GM21515 (cell line): ENCODE data around the gene CXCL5.
"Not testable (repeated sequence)": the region's sequence is repeated elsewhere in the genome, so short reads cannot be mapped to it uniquely, and the experiment has no call there.

Source experiments
- ATAC-seq: cut with Tn5 transposase; IDR thresholded peaks from one replicate; pipeline ENCODE4 v1.9.1; 2021; ENCODE audit not compliant: unreplicated experiment

CXCL5 gene

GRCh38 chr4:73974352-73974751 lies 24.1 kb downstream of the CXCL5 start:
- no peak for ATAC-seq

DNA sequence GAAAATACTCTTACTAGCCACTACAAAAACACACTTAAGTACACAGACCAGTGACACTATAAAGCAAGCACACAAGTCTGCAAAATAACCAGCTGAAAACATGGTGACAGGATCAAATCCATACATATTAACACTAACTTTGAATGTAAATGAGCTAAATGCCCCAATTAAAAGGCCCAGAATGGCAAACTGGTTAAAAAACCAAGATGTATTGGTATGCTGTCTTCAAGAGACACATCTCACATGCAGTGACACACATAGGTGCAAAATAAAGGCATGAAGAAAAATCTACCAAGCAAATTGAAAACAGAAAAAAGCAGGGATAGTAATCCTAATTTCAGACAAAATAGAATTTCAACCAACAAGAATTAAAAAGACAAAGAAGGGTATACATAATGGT lies 27.5 kb downstream of the CXCL5 start:
- ATAC-seq, result no peak

- no peak for ATAC-seq
These were observed 28.5 kb downstream of the CXCL5 start for GRCh38 chr4:73970011-73970410.

GRCh38 chr4:73967866-73968265 lies 30.6 kb downstream of the CXCL5 start:
- no peak for ATAC-seq

- ATAC-seq, result no peak
These were observed 33.4 kb downstream of the CXCL5 start for GRCh38 chr4:73964862-73965611.

- ATAC-seq, result no peak
These were observed 35.8 kb downstream of the CXCL5 start for GRCh38 chr4:73962724-73963123.

DNA sequence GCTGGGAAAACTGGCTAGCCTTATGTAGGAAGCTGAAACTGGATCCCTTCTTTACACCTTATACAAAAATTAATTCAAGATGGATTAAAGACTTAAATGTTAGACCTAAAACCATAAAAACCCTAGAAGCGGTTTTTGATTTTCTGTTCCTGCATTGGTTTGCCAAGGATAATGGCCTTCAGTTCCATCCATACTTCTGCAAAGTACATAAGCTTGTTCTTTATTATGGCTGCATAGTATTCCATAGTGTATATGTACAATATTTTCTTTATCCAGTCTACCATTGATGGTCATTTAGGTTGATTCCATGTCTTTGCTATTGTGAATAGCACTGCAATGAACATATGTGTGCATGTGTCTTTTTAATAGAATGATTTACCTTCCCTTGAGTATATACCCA lies 39.4 kb downstream of the CXCL5 start:
- ATAC-seq, result not testable (repeated sequence)

DNA sequence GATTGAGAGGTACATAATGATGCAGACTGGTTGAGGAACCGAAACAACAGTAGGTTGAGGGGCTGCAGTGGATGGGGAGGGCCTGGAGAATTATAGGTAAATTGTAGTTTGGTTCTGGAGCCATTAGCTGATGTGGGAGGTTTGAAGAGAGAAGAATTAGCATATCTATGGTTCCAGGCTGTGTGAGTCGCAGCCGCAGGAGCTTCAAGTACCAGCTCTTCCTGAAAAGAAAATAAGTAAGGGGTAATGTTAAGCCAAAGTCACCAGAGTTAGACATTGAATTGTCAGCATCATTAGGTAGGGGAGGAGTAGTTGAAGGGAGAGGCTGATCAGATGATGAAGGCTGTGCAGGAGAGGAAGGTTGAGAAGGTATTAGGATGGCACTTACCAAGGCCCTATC lies 46.1 kb downstream of the CXCL5 start:
- ATAC-seq, result no peak

DNA sequence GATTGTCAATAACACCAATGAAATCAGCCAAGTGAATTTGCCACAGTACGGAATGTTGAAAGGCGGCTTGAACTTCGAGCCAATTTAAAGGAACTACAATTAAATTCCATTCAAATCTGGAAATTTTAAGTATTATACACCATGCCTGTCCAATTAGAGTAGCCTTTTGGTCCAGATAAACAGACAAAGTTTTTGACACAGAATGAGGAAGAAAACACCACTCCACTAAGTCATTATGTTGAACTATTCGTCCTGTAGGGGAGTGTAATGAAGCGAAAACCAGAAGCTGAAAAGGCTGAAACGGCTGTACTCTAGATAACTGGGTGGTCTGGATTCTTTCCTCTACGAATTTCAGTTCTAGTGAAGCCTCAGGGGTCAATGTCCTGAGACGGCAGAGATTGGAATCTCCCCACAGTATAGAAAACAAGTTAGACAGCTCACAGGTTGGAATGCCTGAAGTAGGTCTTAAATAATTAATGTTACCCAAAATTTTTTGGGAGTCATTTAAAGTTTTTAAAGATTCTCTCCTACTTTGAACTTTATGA lies 48.0 kb downstream of the CXCL5 start:
- ATAC-seq, result not testable (repeated sequence)

DNA sequence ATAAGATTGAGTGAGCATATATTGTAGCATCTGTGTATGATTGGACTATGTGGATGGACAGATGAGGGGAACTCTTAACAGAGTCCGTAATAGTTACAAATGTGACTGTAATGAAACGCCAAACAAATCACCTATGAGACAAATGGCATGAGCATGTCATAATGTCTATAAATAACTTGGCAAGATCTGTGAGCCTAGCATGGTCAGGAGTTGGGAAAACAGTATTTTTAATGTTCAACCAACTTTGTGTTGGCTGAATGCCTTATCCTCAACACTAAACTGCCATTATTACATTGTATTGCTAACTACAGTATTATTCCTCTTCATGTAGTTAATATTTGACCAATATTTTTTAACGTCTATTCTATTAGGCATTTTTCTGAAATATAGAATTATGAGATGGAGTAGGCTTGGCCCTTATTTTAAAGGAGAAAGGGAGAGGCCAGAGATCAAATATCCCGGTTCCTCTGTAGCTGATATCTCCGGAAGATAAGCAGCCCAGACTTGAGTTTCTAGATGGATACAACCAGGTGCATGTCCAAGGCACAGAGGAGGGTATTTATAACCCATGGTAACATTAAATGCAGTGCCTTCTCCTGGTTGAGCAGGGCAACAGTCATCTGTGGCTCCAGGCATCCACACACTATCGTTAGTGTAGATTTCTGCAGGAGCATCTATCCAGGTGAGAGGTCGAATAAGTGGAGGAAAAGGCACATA lies 49.3 kb downstream of the CXCL5 start:
- ATAC-seq, result no peak

GRCh38 chr4:73948291-73948690 lies 50.2 kb downstream of the CXCL5 start:
- no peak for ATAC-seq

DNA sequence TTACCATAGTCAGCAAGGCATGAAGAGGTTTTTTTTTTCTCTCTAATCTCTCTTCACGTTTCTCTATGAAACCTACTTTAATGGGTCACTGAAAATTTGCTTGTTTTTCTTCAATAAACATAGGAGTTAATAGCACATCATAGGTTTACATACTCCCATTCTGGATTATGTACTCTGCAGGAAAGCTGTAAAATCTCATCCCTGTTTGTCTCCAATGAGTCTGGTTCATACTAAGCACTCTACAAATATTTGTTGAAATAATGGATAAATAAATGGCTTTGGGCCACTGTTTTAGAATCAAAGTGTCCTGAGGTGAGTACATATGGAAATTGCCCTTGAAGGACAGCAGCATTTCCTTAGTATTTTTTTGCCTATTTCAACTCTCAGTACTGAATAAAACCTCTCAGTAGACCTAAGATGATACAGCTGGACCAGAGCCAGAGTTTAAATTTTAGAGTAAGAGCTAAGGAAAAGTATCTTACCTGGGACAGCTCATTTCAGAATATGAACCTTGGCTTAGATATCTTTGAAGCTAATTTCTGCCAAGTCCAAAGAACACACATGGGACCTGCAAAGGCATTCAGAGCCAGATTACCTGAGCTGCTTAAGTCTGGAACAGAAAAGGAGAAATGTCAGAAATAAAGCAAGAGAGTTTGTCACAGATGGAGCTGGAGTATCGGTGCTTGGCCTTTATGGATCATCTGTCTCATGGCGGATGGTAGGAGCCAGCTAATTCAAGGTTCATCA lies 51.1 kb downstream of the CXCL5 start:
- ATAC-seq, result no peak

DNA sequence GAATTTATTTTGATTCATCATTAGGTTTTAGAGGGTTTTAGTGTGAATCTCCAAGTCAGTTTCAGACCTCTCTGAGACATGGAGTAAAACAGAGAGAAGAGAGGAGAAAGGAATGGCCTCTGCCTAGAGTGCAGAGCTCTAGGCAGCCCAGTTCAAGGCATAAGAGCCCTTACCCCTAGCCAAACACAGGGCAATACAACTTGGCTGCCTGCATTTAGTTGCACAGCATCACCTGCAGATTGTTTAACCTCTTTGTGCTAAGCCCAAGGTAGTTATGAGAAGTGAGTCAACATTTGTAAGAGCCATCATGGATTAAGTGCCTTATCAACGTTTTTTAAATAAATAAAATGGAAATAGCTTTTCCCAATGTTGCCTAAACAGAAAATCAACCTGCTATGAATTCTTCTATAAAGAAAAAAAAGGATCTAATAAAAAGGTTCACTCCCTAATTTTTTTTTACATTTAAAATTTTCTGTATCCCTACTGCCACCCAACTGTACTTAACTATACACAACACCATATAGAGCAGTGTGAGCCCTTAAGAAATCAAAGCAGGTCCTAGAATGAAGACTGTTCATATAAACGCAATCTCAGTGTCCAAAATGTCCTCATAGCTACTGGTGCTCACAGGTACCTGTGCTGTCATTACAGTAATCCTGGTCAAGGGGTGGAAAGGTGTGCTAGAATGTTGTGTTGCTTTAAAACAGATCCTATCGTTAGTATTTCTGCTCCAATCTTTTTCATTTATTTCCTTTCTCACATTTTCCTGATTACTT lies 52.6 kb downstream of the CXCL5 start:
- ATAC-seq, result no peak
